HCEC 1CT (cell line): Measurements from ENCODE around the gene IPCEF1.
"Not testable (repeated sequence)": the region's sequence is repeated elsewhere in the genome, so short reads cannot be mapped to it uniquely, and the experiment has no call there.

Experiments
- DNase-seq: peaks from one replicate; pipeline ENCODE4 v3.0.0-alpha.2; 2017

IPCEF1 gene

DNA sequence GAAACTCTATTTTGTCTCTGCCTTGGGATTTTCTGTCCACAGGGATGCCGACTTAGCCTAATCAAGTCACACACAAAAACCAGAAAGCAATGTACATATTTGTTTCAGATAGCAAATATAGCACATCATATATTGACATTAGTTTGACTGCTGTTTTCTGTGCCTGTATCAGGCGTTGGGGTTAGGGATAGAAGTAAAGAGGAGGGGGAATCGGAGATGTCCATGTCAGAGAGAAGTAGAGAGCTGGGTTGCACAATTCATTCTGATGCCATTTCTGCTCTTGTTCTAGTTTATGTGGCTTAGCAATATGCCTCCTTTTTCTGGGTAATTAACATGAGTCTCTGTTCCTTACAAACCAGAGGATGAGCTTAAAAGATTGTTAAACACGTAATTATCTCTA lies 14.7 kb upstream of the IPCEF1 start:
- DNase-seq, result no peak

DNA sequence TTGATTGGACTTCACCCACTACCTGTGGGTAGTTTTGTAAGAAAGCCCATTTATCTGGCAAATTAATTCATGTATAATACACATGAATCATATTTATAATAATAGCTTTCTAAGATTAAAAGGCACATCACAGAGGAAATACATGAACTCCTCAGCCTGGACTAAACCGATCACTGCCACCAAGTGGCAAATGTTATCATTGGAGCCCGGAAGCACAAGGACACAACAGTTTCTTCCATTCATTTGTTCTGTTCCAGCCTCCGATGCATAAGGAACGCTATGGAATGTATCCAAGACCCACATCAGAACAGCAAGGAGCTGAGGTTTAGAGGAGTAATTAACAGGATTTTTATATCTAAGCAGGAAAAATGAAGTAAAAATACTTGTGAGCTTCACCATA lies 13.9 kb upstream of the IPCEF1 start:
- DNase-seq, result peak; percentile 50

- no peak for DNase-seq
Measured at GRCh38 chr6:154367839-154368695, 11.5 kb upstream of the IPCEF1 start.

GRCh38 chr6:154367336-154367735 lies 10.7 kb upstream of the IPCEF1 start:
- DNase-seq, result no peak

DNA sequence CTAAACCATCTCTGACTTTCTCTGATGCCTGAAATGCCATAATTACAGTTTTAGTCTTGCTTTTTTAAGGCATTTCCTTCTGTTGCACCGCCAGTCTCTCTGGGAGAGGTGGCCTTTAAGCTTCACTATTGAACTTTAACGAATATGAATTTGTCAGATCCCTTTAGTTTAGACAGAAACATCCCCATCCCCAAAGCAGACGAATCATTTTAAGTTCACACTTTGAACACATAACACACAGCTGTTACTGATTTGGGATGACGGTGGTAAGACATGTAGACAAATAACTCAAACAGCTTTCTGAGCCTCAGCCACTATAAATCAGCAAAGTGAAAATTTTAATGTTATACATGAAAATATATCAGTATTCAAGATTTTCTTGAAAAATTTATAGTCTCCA lies 7.2 kb upstream of the IPCEF1 start:
- no peak for DNase-seq

- no peak for DNase-seq
Measured at GRCh38 chr6:154361476-154361875, 4.9 kb upstream of the IPCEF1 start.

DNA sequence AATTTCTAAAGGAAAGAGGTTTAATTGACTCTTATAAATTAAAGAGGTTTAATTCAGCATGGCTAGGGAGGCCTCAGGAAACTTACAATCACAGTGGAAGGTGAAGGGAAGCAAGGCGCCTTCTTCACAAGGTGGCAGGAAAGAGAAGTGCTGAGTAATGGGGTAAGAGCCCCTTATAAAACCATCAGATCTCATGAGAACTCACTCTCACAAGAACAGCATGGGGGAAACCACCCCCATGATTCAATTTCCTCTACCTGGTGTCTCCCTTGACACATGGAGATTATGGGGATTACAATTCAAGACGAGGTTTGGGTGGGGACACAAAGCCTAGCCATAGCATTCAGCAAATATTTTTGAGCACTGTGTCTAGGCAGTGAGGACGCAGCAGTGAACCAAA lies 3.9 kb upstream of the IPCEF1 start:
- no peak for DNase-seq

DNA sequence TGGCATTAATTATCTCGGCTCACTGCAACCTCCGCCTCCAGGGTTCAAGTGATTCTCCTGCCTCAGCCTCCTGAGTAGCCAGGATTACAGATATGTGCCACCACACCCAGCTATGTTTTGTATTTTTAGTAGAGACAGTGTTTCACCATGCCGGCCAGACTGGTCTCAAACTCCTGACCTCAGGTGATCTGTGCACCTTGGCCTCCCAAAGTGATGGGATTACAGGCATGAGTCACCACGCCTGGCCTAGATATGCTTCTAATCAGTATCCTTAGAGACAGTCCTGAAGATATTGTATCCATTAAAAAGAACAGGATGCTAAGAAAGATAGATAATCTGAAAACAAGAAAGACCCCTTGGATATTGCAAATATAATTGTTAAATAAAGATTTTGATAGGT lies 3.1 kb upstream of the IPCEF1 start:
- no peak for DNase-seq

GRCh38 chr6:154359161-154359574 lies 2.6 kb upstream of the IPCEF1 start:
- DNase-seq, result no peak

DNA sequence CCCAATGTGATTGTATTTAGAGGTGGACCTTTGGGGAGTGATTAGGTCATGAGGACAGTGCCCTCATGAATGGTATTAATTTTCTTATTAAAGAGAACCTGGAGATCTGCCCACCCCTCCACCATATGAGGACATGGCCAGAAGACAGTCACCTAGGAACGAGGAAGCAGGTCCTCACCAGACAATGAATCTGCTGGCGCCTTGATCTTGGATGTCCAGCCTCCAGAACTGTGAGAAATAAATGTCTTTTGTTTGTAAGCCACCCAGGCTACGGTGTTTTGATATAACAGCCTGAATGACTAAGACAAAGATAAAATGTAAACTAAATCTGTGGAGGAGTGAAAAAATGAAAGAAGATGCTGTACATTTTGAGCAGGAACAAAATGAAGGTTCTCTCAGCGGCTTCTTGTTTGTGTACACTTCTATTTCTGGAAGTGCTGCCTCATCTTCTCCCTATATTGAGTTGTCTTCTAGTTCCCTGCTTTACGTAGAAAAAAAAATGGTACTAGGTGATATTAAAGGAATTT lies 1.5 kb upstream of the IPCEF1 start:
- DNase-seq, result no peak

GRCh38 chr6:154356113-154356512 lies 490 bp downstream of the IPCEF1 start:
- DNase-seq, result no peak

DNA sequence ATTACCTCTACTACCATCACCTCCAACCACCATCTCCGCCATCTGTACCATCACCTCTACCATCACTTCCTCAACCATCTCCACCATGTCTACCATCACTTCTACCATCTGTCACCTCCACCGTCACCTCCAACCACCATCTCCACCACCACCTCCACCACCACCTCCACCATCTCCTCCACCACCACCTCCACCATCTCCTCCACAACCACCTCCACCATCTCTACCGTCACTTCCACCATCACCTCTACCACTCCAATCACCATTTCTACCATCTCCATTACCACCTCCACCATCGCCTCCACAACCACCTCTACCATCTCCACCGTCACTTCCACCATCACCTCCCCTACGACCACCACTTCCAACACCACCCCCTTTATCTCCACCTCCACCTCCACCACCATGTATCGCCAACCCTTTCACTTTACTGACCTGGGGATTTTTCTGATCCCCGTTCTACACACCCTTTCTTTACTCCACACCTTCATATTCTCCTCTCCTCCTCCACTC lies 2.3 kb downstream of the IPCEF1 start:
- no peak for DNase-seq

GRCh38 chr6:154353626-154354025 lies 3.0 kb downstream of the IPCEF1 start:
- DNase-seq, result no peak

DNA sequence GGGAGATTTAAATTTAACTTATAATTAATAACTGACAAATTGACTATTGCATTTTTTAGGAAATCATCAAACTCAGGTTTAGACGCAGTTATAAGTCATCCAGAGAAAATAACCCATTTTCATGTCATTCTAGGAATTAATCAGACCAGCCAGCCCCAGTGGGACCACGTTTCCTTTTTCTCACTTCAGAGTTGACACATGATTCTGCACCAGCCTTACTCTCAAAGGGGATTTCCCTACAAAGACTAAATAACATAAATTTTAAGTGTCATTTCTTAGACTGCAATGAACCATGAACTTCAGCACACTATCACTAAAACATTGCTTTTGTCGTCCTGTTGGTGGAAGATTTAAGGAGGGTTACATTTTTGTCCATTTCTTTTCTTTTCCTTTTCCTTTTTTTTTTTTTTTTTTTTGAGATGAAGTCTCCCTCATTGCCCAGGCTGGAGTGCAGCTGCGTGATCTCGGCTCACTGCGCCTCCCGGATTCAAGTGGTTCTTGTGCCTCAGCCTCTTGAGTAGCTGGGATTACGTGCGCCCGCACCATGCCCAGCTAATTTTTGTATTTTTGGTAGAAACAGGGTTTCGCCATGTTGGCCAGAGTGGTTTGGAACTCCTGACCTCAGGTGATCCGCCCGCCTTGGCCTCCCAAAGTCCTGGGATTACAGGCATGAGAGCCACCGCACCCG lies 3.6 kb downstream of the IPCEF1 start:
- no peak for DNase-seq

GRCh38 chr6:154350293-154350692 lies 6.3 kb downstream of the IPCEF1 start:
- DNase-seq, result no peak

DNA sequence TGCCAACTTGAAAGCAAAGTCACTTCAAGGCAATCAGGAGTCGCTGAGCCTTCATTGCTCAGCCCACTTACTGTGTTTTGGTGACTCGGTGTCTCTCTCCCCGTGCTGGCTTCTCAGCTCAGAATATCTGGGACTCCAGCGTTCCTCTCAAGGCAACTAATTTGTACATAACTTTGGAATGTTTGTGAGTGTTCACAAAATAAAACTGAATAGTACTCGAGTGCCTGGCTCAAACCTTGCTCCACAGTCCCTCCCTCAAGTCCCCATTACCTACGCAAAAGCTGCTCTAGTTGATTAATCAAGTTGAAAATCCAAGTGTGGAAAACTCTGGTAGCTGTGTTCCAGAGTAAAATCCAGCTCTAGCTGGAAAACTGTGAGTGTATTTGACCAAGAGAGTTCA lies 8.6 kb downstream of the IPCEF1 start:
- no peak for DNase-seq

DNA sequence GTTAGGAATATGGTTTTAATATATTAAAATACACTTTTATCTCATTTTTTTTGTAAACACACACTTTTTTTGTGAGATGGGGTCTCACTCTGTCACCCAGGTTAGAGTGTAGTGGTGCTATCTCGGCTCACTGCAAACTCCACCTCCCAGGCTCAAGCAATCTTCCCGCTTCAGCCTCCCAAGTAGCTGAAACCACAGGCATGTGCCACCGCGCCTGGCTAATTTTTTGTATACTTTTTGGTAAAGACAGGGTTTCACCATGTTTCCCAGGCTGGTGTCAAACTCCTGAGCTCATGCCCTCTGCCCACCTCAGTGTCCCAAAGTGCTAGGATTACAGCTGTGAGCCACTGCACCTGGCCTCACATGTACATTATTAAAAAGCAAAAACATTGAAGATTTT lies 10.8 kb downstream of the IPCEF1 start:
- DNase-seq, result no peak

DNA sequence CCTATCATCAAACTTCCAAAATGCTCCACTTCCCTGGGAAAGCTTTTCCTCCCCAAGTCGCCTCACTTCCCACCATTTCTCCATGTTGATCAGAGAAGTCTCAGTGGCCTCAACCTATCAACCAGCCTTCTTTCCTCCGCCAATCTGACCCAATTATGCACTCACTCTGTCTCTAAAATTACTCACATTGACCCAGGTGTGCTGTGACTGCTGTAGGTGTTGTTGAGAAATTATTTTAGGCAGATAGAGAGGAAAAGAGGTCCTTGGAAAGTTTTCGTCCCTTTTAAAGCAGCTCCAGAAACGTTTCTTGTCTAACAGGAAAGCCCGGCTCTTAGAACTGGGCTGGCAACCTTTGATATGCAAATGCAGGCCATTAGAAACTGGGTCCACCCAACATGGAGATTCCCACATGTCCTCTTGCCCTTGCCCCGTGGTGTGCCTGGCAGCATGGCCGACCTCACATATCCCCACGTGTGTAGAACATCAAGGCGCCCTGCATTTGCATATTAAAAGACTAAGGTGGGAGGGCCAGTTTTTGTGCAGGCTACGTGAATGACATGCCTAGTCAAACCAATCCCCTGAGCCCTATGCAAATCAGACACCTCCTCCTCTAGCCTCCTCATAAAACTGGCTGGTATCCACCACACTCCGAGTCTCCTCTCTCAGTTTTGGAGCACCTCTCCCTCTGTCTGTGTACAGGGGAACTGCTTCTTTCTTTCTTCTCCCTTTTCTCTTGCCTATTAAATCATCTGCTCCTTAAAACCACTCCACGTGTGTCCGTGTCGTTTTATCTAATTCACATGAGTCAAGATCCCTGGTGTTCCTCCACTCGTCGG lies 12.9 kb downstream of the IPCEF1 start:
- peak; percentile 9 for DNase-seq

- no peak for DNase-seq
Measured at GRCh38 chr6:154341871-154342270, 14.7 kb downstream of the IPCEF1 start.

GRCh38 chr6:154341336-154341735 lies 15.3 kb downstream of the IPCEF1 start:
- DNase-seq, result no peak

GRCh38 chr6:154337406-154338005 lies 19.1 kb downstream of the IPCEF1 start:
- DNase-seq, result no peak

DNA sequence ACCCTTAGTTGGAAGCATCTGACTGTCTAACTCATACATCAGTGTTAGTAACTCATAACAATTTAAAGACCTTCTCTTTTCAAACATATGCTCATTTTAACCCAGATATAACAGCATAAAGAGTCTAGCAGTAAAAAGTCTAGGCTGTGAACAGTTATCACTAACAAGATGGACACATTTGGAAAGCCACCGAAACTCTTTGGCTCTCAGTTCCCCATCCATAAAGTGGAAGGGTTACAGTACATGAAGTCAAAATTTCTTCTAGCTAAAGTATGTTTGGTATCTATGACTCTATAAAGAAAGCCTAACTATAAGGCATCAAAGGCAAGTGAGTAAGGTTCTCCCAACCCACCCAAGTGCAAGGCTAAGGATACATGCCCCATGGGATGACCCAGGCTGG lies 22.5 kb downstream of the IPCEF1 start:
- DNase-seq, result not testable (repeated sequence)

DNA sequence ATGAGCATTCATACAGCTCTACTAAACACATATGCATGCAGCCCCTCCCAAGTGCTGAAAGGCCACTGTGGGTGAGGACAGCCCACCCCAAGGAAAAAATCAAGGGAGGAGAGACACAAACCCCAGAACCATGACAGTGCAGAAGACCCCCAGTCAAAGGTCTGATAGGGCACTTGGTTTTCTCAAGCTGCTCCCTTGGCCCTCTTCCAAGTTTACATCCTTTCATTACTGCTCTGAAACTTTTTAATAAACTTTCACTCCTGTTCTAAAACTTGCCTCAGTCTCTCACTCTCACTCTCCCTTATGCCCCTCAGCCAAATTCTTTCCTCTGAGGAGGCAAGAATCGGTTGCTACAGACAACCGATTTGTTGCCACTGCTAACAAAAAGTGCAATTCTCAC lies 24.9 kb downstream of the IPCEF1 start:
- DNase-seq, result no peak
